GM12878 (cell line): ENCODE measurements around the gene TAAR8. TPM values are rescaled to one million over a fixed set of nuclear protein-coding genes. Genes with fewer than 3 reads are reported as not detected.

Experiments used
- ASH2L ChIP-seq: fragments of 300-600, 200-600 bp; sonication (generic); IDR thresholded peaks from 2 replicates; pipeline ENCODE4 v1.6.1; 2017; ENCODE audit warnings: low read depth, mild to moderate bottlenecking, borderline replicate concordance
- EGR1 ChIP-seq, 2 experiments: IDR thresholded peaks; 1 replicate in 1 of 2; 2 replicates in 1 of 2; pipeline ENCODE4 v1.6.1; 2011 to 2012; ENCODE audit warnings: low read depth in 2 of 2, low read length in 2 of 2, borderline replicate concordance in 1 of 2, mild to moderate bottlenecking in 1 of 2, moderate library complexity in 1 of 2
- MEF2A ChIP-seq: IDR thresholded peaks from 2 replicates; pipeline ENCODE4 v1.6.1; 2011; ENCODE audit warnings: low read depth, mild to moderate bottlenecking, low read length, moderate library complexity; ENCODE audit not compliant: insufficient read depth
- NFIC ChIP-seq: IDR thresholded peaks from 2 replicates; pipeline ENCODE4 v1.6.1; 2012; ENCODE audit warnings: low read depth, mild to moderate bottlenecking, inconsistent platforms, low read length, moderate library complexity
- NR2C1 ChIP-seq: fragments of 450-650 bp; IDR thresholded peaks from 2 replicates; pipeline ENCODE4 v1.6.1; 2017; ENCODE audit warnings: antibody characterized with exemption, mild to moderate bottlenecking, moderate library complexity
- NRF1 ChIP-seq: conservative IDR thresholded peaks from 2 replicates; pipeline ENCODE4 v1.6.1; 2011; ENCODE audit warnings: mild to moderate bottlenecking, low read depth, low read length, improper control_type of control experiment
- RBBP5 ChIP-seq: fragments of 200-600 bp; sonication (generic); conservative IDR thresholded peaks from 2 replicates; pipeline ENCODE4 v1.6.1; 2016
- RFX5 ChIP-seq: IDR thresholded peaks from 2 replicates; pipeline ENCODE4 v1.6.1; 2011; ENCODE audit warnings: low read depth, low read length, improper control_type of control experiment
- SIX5 ChIP-seq: IDR thresholded peaks from 2 replicates; pipeline ENCODE4 v1.6.1; 2011; ENCODE audit warnings: mild to moderate bottlenecking, low read depth, low read length, moderate library complexity; ENCODE audit not compliant: severe bottlenecking
- SMAD5 ChIP-seq: IDR thresholded peaks from 2 replicates; pipeline ENCODE4 v1.6.1; 2016; ENCODE audit warnings: antibody characterized with exemption, low read depth
- SPI1 ChIP-seq: IDR thresholded peaks from 2 replicates; pipeline ENCODE4 v1.6.1; 2011; ENCODE audit warnings: low read depth, mild to moderate bottlenecking, low read length, moderate library complexity, borderline replicate concordance; ENCODE audit not compliant: insufficient read depth
- TBL1XR1 ChIP-seq: IDR thresholded peaks from 2 replicates; pipeline ENCODE4 v1.6.1; 2012; ENCODE audit warnings: low read depth, low read length, improper control_type of control experiment
- YBX1 ChIP-seq: fragments of 450-650 bp; IDR thresholded peaks from 2 replicates; pipeline ENCODE4 v1.6.1; 2016; ENCODE audit warnings: antibody characterized with exemption
- YY1 ChIP-seq: IDR thresholded peaks from 2 replicates; pipeline ENCODE4 v1.6.1; 2011; ENCODE audit warnings: low read depth, mild to moderate bottlenecking, low read length
- polyA plus RNA-seq, 11 experiments: library from polyadenylated mRNA; depleted of rRNA in 4 of 11; unstranded in 6 of 11; stranded (reverse) in 5 of 11; fragments of >200 nt; fragmentation: Nextera tagmentation in 4 of 11; fragmentation: Illumina TruSeq in 1 of 11; extraction: Ambion mirVana in 4 of 11; extraction: Trizol in 1 of 11; gene quantifications; 1 replicate in 1 of 11; 2 replicates in 10 of 11; pipeline versions ENCODE4 v1.2.1 to v1.2.3, GENCODE V29; 2011 to 2016; ENCODE audit warnings: inconsistent platforms in 2 of 11, missing spikeins in 2 of 11, low read depth in 1 of 11
- total RNA-seq, 4 experiments: library from RNA; depleted of rRNA in 3 of 4; stranded (reverse); fragments of >200 nt in 3 of 4; fragmentation: Illumina TruSeq in 1 of 4; extraction: Trizol in 1 of 4; gene quantifications; 2 replicates each; pipeline versions ENCODE4 v1.2.1 to v1.2.3, GENCODE V29; 2013 to 2021
- TF ChIP-seq, protein P1 (sequence below): fragments of 450-650 bp; conservative IDR thresholded peaks from 2 replicates; pipeline ENCODE4 v1.6.1; 2017; ENCODE audit warnings: mild to moderate bottlenecking, moderate library complexity
- TF ChIP-seq, protein P2 (sequence below): fragments of 450-650 bp; IDR thresholded peaks from 2 replicates; pipeline ENCODE4 v1.6.1; 2016; ENCODE audit warnings: mild to moderate bottlenecking
- TF ChIP-seq, protein P3 (sequence below): fragments of 450-650 bp; IDR thresholded peaks from 2 replicates; pipeline ENCODE4 v1.6.1; 2017; ENCODE audit warnings: borderline replicate concordance
- TF ChIP-seq, protein P4 (sequence below): fragments of 450-650 bp; IDR thresholded peaks from 2 replicates; pipeline ENCODE4 v1.6.1; 2017; ENCODE audit warnings: antibody characterized with exemption, mild to moderate bottlenecking, moderate library complexity
- TF ChIP-seq, protein P5 (sequence below): IDR thresholded peaks from 2 replicates; pipeline ENCODE4 v1.6.1; 2012; ENCODE audit warnings: low read length, inconsistent platforms
- TF ChIP-seq, protein P6 (sequence below): fragments of 450-650 bp; IDR thresholded peaks from 2 replicates; pipeline ENCODE4 v1.6.1; 2018; ENCODE audit warnings: mild to moderate bottlenecking, low read depth, moderate library complexity; ENCODE audit not compliant: partially characterized antibody

Gene TAAR8
- total and polyA plus RNA-seq, 10 of the 15 experiments (the other 5 are each of a cell fraction or from before 2014, with no cell fraction given) = not detected

DNA sequence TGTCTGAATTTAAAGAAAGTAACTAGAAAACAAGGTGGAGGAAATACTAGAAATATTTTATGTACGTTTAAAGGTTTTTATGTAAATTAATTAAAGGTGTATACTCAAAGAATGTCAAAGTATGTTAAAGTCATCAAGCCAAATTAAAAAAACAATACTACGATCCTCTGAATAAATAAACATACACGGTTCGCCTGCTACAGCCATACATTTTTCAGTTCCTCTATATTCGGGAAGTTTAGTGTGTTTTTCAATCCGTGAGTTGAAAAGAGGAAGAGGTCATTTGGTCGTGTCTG lies 40.2 kb upstream of the TAAR8 start (continued):
- TF ChIP-seq, protein P1, sequence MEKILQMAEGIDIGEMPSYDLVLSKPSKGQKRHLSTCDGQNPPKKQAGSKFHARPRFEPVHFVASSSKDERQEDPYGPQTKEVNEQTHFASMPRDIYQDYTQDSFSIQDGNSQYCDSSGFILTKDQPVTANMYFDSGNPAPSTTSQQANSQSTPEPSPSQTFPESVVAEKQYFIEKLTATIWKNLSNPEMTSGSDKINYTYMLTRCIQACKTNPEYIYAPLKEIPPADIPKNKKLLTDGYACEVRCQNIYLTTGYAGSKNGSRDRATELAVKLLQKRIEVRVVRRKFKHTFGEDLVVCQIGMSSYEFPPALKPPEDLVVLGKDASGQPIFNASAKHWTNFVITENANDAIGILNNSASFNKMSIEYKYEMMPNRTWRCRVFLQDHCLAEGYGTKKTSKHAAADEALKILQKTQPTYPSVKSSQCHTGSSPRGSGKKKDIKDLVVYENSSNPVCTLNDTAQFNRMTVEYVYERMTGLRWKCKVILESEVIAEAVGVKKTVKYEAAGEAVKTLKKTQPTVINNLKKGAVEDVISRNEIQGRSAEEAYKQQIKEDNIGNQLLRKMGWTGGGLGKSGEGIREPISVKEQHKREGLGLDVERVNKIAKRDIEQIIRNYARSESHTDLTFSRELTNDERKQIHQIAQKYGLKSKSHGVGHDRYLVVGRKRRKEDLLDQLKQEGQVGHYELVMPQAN = no peak
- TF ChIP-seq MEF2A = 0 out of 2 replicates have a peak, but pooled peaks have one; percentile 18
- TF ChIP-seq, protein P2, sequence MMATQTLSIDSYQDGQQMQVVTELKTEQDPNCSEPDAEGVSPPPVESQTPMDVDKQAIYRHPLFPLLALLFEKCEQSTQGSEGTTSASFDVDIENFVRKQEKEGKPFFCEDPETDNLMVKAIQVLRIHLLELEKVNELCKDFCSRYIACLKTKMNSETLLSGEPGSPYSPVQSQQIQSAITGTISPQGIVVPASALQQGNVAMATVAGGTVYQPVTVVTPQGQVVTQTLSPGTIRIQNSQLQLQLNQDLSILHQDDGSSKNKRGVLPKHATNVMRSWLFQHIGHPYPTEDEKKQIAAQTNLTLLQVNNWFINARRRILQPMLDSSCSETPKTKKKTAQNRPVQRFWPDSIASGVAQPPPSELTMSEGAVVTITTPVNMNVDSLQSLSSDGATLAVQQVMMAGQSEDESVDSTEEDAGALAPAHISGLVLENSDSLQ = no peak
- TF ChIP-seq NR2C1 = no peak
- no peak for TF ChIP-seq RFX5
- TF ChIP-seq, protein P3, sequence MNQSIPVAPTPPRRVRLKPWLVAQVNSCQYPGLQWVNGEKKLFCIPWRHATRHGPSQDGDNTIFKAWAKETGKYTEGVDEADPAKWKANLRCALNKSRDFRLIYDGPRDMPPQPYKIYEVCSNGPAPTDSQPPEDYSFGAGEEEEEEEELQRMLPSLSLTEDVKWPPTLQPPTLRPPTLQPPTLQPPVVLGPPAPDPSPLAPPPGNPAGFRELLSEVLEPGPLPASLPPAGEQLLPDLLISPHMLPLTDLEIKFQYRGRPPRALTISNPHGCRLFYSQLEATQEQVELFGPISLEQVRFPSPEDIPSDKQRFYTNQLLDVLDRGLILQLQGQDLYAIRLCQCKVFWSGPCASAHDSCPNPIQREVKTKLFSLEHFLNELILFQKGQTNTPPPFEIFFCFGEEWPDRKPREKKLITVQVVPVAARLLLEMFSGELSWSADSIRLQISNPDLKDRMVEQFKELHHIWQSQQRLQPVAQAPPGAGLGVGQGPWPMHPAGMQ = no peak
- TF ChIP-seq, protein P4, sequence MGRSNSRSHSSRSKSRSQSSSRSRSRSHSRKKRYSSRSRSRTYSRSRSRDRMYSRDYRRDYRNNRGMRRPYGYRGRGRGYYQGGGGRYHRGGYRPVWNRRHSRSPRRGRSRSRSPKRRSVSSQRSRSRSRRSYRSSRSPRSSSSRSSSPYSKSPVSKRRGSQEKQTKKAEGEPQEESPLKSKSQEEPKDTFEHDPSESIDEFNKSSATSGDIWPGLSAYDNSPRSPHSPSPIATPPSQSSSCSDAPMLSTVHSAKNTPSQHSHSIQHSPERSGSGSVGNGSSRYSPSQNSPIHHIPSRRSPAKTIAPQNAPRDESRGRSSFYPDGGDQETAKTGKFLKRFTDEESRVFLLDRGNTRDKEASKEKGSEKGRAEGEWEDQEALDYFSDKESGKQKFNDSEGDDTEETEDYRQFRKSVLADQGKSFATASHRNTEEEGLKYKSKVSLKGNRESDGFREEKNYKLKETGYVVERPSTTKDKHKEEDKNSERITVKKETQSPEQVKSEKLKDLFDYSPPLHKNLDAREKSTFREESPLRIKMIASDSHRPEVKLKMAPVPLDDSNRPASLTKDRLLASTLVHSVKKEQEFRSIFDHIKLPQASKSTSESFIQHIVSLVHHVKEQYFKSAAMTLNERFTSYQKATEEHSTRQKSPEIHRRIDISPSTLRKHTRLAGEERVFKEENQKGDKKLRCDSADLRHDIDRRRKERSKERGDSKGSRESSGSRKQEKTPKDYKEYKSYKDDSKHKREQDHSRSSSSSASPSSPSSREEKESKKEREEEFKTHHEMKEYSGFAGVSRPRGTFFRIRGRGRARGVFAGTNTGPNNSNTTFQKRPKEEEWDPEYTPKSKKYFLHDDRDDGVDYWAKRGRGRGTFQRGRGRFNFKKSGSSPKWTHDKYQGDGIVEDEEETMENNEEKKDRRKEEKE = no peak
- TF ChIP-seq NRF1 = no peak
- no peak for TF ChIP-seq SIX5
- no peak for TF ChIP-seq YBX1
- TF ChIP-seq, protein P5, sequence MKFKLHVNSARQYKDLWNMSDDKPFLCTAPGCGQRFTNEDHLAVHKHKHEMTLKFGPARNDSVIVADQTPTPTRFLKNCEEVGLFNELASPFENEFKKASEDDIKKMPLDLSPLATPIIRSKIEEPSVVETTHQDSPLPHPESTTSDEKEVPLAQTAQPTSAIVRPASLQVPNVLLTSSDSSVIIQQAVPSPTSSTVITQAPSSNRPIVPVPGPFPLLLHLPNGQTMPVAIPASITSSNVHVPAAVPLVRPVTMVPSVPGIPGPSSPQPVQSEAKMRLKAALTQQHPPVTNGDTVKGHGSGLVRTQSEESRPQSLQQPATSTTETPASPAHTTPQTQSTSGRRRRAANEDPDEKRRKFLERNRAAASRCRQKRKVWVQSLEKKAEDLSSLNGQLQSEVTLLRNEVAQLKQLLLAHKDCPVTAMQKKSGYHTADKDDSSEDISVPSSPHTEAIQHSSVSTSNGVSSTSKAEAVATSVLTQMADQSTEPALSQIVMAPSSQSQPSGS = no peak
- no peak for TF ChIP-seq YY1
- peak; percentile 96; the same call in 1 of the 2 replicates for TF ChIP-seq SPI1
- TF ChIP-seq RBBP5 = no peak
- TF ChIP-seq TBL1XR1 = 0 out of 2 replicates have a peak, but pooled peaks have one; percentile 17
- peak; percentile 49; the same call in 1 of the 2 replicates for TF ChIP-seq NFIC
- no peak for TF ChIP-seq SMAD5
- no peak for TF ChIP-seq EGR1 (IDR thresholded peaks at IDR 0.05; ENCODE audit: borderline replicate concordance in 1 of 2, low read depth in 2 of 2, low read length in 2 of 2)
- TF ChIP-seq, protein P6, sequence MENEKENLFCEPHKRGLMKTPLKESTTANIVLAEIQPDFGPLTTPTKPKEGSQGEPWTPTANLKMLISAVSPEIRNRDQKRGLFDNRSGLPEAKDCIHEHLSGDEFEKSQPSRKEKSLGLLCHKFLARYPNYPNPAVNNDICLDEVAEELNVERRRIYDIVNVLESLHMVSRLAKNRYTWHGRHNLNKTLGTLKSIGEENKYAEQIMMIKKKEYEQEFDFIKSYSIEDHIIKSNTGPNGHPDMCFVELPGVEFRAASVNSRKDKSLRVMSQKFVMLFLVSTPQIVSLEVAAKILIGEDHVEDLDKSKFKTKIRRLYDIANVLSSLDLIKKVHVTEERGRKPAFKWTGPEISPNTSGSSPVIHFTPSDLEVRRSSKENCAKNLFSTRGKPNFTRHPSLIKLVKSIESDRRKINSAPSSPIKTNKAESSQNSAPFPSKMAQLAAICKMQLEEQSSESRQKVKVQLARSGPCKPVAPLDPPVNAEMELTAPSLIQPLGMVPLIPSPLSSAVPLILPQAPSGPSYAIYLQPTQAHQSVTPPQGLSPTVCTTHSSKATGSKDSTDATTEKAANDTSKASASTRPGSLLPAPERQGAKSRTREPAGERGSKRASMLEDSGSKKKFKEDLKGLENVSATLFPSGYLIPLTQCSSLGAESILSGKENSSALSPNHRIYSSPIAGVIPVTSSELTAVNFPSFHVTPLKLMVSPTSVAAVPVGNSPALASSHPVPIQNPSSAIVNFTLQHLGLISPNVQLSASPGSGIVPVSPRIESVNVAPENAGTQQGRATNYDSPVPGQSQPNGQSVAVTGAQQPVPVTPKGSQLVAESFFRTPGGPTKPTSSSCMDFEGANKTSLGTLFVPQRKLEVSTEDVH = no peak
- TF ChIP-seq ASH2L = no peak
